ENCODE measurements around the gene UGT1A6.

GRCh38 chr2:233798335-233799086, 105.8 kb downstream of the UGT1A6 start:
- TF ChIP-seq CREB3 (CRISPR knock-in tag; IDR thresholded peaks at IDR 0.05): no peak
- no peak for TF ChIP-seq HMG20A (CRISPR knock-in tag; IDR thresholded peaks at IDR 0.05; ENCODE audit: borderline replicate concordance)
- no peak for TF ChIP-seq POLR2AphosphoS5 (IDR thresholded peaks at IDR 0.05; ENCODE audit: low read depth, low read length)
- no peak for TF ChIP-seq CTCF (CRISPR knock-in tag; IDR thresholded peaks at IDR 0.05)

All from HepG2 (cell line).